ENCODE results near the gene L3MBTL3.

L3MBTL3 gene

GRCh38 chr6:130128326-130128725 lies 109.9 kb downstream of the L3MBTL3 start:
- Histone ChIP-seq H3K4me3 (ENCODE audit: low read depth, low read length) (no peak overlapping the region), H3K79me2 (no peaks in the 10 kb centered on the region), H2AFZ (no peak overlapping the region), H3K4me1 (no peaks in the 10 kb centered on the region), H3K27ac (no peak overlapping the region), H3K9me3 (ENCODE audit: control insufficient read depth, low read length) (no peaks in the 10 kb centered on the region), H3K36me3 (ENCODE audit: control insufficient read depth, insufficient read depth, low read length) (no peaks in the 10 kb centered on the region), H3K9ac (no peak overlapping the region), H3K4me2 (ENCODE audit: low read length) (no peak overlapping the region), H3K27me3 (ENCODE audit: control insufficient read depth, insufficient read depth, low read length) (no peaks in the 10 kb centered on the region)
- no peak for TF ChIP-seq CTCF (IDR thresholded peaks at IDR 0.05)

GRCh38 chr6:130129762-130130246 lies 111.4 kb downstream of the L3MBTL3 start:
- no peak overlapping the region for H2AFZ ChIP-seq
- no peak overlapping the region for H3K4me3 ChIP-seq (ENCODE audit: low read depth, low read length)
- H3K4me2 ChIP-seq (ENCODE audit: low read length) = no peak overlapping the region
- H3K79me2 ChIP-seq = no peaks in the 10 kb centered on the region
- no peaks in the 10 kb centered on the region for H3K36me3 ChIP-seq (ENCODE audit: control insufficient read depth, insufficient read depth, low read length)
- no peak overlapping the region for H3K27ac ChIP-seq
- no peaks in the 10 kb centered on the region for H3K9me3 ChIP-seq (ENCODE audit: control insufficient read depth, low read length)
- H3K9ac ChIP-seq = no peak overlapping the region
- no peak for TF ChIP-seq CTCF (IDR thresholded peaks at IDR 0.05)
- no peaks in the 10 kb centered on the region for H3K27me3 ChIP-seq (ENCODE audit: control insufficient read depth, insufficient read depth, low read length)
- H3K4me1 ChIP-seq = no peaks in the 10 kb centered on the region

- H3K27me3 ChIP-seq (ENCODE audit: control insufficient read depth, insufficient read depth, low read length) = no peaks in the 10 kb centered on the region
- no peaks in the 10 kb centered on the region for H3K4me1 ChIP-seq
- H3K9me3 ChIP-seq (ENCODE audit: control insufficient read depth, low read length) = no peaks in the 10 kb centered on the region
- TF ChIP-seq CTCF (IDR thresholded peaks at IDR 0.05) = no peak
- H3K79me2 ChIP-seq = no peaks in the 10 kb centered on the region
- H3K4me3 ChIP-seq (ENCODE audit: low read depth, low read length) = no peak overlapping the region
- H3K27ac ChIP-seq = no peak overlapping the region
- H3K4me2 ChIP-seq (ENCODE audit: low read length) = no peak overlapping the region
- H3K9ac ChIP-seq = no peak overlapping the region
- no peak overlapping the region for H2AFZ ChIP-seq
- no peaks in the 10 kb centered on the region for H3K36me3 ChIP-seq (ENCODE audit: control insufficient read depth, insufficient read depth, low read length)
These were observed 113.9 kb downstream of the L3MBTL3 start for GRCh38 chr6:130132286-130132701.

GRCh38 chr6:130134582-130134981 lies 116.2 kb downstream of the L3MBTL3 start:
- no peak overlapping the region for H3K4me3 ChIP-seq (ENCODE audit: low read depth, low read length)
- H2AFZ ChIP-seq = no peak overlapping the region
- no peaks in the 10 kb centered on the region for H3K4me1 ChIP-seq
- no peaks in the 10 kb centered on the region for H3K79me2 ChIP-seq
- H3K9me3 ChIP-seq (ENCODE audit: control insufficient read depth, low read length) = no peaks in the 10 kb centered on the region
- H3K27me3 ChIP-seq (ENCODE audit: control insufficient read depth, insufficient read depth, low read length) = no peaks in the 10 kb centered on the region
- H3K4me2 ChIP-seq (ENCODE audit: low read length) = no peak overlapping the region
- no peak overlapping the region for H3K27ac ChIP-seq
- H3K36me3 ChIP-seq (ENCODE audit: control insufficient read depth, insufficient read depth, low read length) = no peaks in the 10 kb centered on the region
- TF ChIP-seq CTCF (IDR thresholded peaks at IDR 0.05) = no peak
- no peak overlapping the region for H3K9ac ChIP-seq

- Histone ChIP-seq H3K4me1 (no peaks in the 10 kb centered on the region), H3K36me3 (ENCODE audit: control insufficient read depth, insufficient read depth, low read length) (no peaks in the 10 kb centered on the region), H3K79me2 (no peaks in the 10 kb centered on the region), H3K4me2 (ENCODE audit: low read length) (no peak overlapping the region), H2AFZ (no peak overlapping the region), H3K9me3 (ENCODE audit: control insufficient read depth, low read length) (no peaks in the 10 kb centered on the region), H3K4me3 (ENCODE audit: low read depth, low read length) (no peak overlapping the region), H3K9ac (no peak overlapping the region), H3K27ac (no peak overlapping the region), H3K27me3 (ENCODE audit: control insufficient read depth, insufficient read depth, low read length) (no peaks in the 10 kb centered on the region)
- no peak for TF ChIP-seq CTCF (IDR thresholded peaks at IDR 0.05)
These were observed 118.4 kb downstream of the L3MBTL3 start for GRCh38 chr6:130136798-130137197.

Measured in parathyroid adenoma (tissue), 2 donors.